HG03432 (cell line): ENCODE measurements around the gene NHLRC4.

Source experiments
- ATAC-seq: cut with Tn5 transposase; IDR thresholded peaks from one replicate; pipeline ENCODE4 v1.9.1; 2021; ENCODE audit warnings: mild to moderate bottlenecking, moderate library complexity; ENCODE audit not compliant: unreplicated experiment

NHLRC4 gene

DNA sequence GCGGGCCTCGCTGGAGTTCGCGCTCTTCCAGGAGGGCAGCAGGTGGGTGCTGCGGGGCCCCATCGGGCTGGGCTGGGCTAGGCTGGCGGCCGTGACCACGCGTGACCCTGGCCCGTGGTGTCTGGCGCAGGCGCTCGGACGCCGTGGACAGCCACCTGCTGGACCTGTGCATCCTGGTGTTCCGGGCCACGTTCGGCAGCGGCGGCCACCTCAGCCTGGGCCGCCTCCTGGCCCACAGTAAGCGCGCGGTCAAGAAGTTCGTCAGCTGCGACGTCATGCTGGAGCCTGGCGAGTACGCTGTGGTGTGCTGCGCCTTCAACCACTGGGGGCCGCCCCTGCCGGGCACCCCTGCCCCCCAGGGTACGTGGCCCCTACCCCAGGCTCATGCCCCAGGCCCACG is 14.6 kb upstream of the NHLRC4 start:
- ATAC-seq, result no peak

DNA sequence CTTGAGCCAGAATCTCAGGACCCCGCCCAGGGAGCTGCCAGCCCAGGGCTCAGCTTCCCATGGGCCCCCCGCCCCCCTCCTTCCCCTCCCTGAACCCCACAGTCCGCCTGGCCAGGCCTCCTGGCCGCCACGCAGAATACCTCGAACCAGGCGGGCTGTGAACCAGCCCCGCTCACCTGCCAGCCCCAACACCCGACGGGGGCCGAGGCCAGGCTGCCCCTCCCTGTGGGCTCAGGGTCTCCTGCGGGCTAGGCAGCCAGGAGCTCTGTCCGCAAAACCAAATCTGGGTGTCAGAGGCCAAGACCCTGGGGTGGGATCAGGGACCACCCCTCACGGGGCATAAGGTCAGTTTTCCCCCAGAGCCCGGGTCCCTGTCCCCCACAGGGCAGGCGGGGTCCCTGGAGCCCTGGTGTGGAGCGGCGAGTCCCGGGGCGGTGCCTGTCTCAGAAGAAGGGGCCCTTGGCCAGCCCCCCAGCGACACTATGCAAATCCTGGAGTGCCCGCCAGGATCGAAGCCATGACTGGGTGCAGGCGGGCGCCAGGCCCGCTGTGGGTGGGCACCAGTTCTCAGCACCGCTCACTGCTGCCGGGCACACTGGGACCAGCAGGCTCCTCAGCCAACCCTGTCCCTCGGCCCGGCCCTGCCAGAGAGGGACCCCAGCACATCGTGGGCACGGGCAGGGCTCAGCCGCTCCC is 13.1 kb upstream of the NHLRC4 start:
- ATAC-seq, result no peak

- ATAC-seq, result no peak
Measured at GRCh38 chr16:554297-554621, 12.5 kb upstream of the NHLRC4 start.

- ATAC-seq, result no peak
Measured at GRCh38 chr16:554640-555365, 12.0 kb upstream of the NHLRC4 start.

DNA sequence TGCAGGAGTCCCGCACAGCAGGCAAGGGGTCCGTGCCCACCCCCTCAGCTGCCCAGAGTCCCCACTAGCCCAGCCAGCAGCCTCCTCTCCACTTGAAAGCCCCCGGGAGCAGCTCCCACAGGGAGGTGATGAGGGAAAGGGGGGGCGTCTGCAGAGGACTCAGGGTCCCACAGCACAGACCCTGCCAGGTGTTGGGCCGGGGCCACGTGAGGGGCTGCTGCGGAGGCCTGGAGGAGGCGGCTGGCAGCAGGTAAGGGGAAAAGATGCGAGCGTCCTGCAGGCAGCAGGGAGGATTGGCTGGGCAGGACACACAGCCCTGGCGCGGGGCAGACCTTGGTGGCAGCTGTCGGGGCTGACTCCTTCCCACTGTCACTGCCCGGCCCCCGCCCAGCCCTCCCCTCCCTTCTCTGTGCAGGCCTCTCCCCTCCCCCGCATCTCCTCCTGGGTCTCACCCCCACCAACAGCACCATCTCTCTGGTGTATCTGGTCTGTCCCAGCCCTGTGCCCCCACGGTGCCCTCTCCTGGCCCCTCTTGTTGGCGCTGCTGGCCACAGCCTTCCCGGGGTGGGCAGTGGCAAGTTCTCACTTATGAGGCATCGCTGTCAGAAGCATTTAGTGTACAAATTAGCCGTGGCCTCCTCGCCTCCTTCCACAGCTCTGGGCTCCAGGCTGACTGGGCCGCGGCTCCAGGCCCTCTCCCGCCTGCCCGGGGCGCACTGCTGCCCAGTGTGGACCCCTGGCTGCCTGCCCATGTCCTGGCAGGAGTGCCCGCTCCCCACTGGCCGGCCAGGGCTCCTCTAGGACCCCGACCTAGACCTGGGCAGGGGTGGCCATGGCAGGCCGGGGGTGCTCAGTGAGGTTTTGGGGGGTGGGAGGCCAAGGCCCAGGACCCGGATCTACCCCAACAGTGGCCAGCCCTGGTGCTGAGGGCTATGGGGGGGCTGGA is 11.0 kb upstream of the NHLRC4 start:
- ATAC-seq, result no peak

- ATAC-seq, result no peak
Measured at GRCh38 chr16:556474-557173, 10.2 kb upstream of the NHLRC4 start.

GRCh38 chr16:557463-558297 is 9.1 kb upstream of the NHLRC4 start:
- ATAC-seq, result no peak

DNA sequence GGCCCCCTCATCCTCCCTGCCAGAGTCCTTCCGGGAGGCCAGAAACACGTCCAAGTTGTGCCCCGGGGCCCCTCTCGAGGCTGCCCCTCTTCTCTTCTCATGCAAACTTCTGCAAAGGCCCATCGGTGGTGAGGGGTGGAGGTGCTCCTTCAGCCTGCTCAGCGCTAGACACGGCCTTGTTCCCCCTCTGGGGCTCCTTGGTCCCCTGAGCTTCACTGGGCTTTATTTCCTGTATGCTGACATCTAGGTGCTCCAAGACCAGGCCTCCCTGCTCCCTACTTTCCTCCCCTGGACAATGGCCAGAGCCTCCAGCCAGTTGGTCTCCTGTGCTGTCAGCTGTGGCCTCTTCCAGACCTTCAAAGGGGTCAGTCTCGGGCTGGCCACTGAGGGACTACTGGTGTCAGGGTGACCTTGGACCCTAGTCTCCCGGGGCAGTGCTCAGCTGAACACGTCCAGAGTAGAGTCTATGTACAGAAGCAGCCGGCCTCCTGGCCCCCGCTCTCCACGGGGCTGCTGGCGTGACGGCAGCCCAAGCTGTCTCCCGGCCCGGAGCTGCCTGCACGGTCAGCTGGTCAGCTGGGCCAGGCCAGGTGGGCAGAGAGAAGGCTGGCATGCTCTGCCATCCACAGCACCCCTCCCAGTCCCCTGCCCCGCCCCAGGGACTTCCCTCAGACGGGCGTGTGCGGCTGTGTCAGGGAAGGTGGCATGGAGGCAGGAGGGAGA is 8.3 kb upstream of the NHLRC4 start:
- no peak for ATAC-seq

DNA sequence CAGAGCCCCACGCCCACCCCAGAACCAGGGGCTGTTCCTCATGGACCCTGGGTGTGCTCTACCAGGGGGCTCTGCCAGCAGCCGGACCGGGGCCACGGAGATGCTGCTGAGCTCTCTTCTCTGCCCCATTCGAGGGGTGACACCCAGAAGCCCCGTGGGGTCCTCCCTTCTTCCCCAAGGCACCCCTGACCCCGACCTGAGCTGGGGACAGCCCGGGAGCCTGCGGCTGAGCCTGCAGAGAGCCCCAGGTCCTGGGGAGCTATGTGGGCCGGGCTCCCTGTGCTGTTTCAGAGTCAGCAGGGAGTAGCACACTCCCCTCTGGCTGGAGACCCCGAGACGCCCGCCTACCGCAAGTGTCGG is 7.8 kb upstream of the NHLRC4 start:
- no peak for ATAC-seq

GRCh38 chr16:559411-560203 is 7.2 kb upstream of the NHLRC4 start:
- ATAC-seq, result no peak

- ATAC-seq, result no peak
Measured at GRCh38 chr16:560204-560700, 6.6 kb upstream of the NHLRC4 start, which contains the start of gene PRR35. Gene PRR35, plus strand, starts transcription at chr16:560394. Its CDS starts 2,901 bp downstream, at chr16:563295.

GRCh38 chr16:560701-561412 is 5.9 kb upstream of the NHLRC4 start:
- ATAC-seq, result no peak

GRCh38 chr16:561413-561794 is 5.4 kb upstream of the NHLRC4 start:
- no peak for ATAC-seq

- no peak for ATAC-seq
Measured at GRCh38 chr16:561957-562938, 4.6 kb upstream of the NHLRC4 start.

DNA sequence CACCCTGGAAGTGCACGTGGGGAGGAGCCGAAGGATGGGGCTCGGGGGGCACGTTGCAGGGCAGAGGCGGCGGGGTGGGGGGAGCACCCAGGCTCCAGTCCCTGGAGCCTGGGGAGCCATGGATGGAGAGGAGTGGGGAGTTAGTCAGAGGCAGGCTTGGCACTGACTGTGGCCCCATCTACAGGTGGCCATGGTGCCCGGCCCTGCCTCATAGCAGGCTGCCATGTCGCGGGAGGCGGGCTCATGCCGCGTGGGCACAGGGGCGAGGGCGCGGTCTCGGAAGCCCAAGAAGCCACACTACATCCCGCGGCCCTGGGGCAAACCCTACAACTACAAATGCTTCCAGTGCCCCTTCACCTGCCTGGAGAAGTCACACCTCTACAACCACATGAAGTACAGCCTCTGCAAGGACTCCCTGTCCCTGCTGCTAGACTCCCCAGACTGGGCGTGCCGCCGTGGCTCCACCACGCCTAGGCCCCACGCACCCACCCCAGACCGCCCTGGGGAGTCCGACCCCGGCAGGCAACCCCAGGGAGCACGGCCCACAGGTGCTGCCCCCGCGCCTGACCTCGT is 3.6 kb upstream of the NHLRC4 start:
- no peak for ATAC-seq

- ATAC-seq, result no peak
Measured at GRCh38 chr16:564690-565418, 2.0 kb upstream of the NHLRC4 start.
